GM10266 (cell line): ENCODE data around the gene ADAMTS2.

ENCODE experiments used
- DNase-seq: peaks from one replicate; pipeline ENCODE4 v3.0.0; 2012; ENCODE audit errors: extremely low spot score
- CTCF ChIP-seq: IDR thresholded peaks from 2 replicates; pipeline ENCODE4 v1.5.1; 2012; ENCODE audit warnings: mild to moderate bottlenecking, low read depth; ENCODE audit not compliant: control insufficient read depth, insufficient read depth; ENCODE audit errors: missing control alignments

ADAMTS2 gene

GRCh38 chr5:179258922-179259730 is 86.1 kb downstream of the ADAMTS2 start:
- no peak for TF ChIP-seq CTCF
- DNase-seq: no peak

- no peak for TF ChIP-seq CTCF
- no peak for DNase-seq
Observed at GRCh38 chr5:179258001-179258921, 87.0 kb downstream of the ADAMTS2 start.

GRCh38 chr5:179257176-179257682 is 88.0 kb downstream of the ADAMTS2 start:
- DNase-seq: no peak
- no peak for TF ChIP-seq CTCF

DNA sequence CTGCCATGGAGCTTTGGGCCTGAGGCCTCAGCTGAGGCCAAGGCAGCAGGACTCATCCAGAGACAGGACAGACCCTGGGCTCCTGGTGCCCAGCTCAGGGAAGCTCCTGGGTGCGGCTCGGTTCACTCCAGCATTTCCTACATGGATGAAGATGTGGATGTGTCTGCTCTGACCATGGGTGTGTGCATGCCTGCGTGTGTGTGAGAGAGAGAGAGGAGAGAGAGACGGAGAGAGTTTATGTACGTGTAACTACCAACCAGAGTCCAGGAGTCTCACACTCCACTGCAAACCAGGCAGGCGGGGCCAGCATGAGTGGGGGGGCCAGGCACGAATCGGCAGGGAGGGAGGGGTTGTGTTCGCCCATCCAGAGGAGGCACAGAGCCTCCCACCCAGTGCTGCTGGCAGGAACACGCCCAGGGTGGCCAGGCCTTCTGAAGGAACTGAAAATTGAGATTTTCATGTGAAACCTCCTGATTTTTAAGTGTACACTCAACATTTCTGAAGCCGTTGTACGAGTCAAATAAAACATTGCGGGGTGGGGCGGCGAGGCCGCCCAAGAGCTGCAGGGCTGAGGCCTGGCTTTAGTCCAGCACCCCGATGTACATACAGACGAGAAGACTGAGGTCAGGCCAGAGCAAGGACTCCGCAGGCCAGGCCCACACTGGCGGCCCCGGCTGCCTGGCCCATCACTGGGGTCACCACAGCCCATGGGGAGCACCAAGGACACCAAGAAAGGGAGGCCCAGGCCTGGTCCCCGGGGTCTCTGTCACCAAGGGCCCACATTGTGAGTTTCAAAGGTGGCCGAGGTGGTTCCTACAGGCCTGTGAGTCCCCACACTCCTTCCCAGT is 88.7 kb downstream of the ADAMTS2 start:
- no peak for DNase-seq
- no peak for TF ChIP-seq CTCF

GRCh38 chr5:179255527-179256327 is 89.5 kb downstream of the ADAMTS2 start:
- no peak for DNase-seq
- no peak for TF ChIP-seq CTCF

DNA sequence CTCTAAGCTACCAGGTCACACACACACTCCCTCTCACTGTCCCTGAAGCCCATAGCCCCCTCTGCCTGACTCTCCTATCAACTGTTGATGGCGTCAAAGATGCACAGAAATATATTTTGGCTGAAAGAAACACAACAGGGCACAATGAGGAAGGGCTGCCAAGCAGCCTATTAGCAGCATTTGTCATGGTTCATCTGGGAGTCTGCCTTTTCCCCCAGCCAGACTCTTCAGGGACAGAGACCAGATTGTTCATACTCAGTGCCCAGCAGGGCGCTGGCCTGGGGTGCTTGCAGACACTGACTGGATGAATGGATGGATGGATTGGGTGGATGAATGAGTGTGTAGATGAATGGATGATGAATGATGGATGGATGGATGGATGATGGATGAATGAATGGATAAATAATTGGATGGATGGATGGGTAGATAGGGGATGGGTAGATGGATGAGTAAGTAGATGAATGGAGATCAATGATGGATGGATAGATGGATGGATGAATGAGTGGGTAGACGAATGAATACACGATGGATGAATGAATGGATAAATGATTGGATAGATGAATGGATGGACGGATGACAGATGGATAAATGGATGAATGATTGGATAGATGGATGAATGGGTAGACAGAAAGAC is 90.5 kb downstream of the ADAMTS2 start:
- no peak for DNase-seq
- TF ChIP-seq CTCF: no peak
